Measurements from ENCODE around the gene EXOC3.

The EXOC3 gene

DNA sequence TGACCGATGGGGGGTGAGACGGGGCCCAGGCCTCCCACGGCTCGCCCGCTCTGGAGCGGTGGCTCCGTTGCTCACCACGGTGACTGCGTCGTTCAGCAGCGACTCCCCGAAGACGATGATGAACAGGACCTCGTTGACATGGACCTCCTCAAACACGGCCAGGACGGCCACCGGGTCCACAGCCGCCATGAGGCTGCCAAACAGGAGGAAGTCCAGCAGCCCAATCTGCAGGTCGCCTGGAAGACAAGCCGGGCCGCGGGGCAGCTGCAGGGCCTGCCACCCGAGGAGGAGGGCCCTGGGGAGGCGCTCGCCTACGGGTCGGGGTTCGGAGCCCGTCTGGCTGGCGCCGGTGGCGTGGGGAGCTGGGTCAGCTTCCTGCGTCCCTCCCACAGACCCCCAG is 45.3 kb downstream of the EXOC3 start:
- Histone ChIP-seq H3K27me3 (ENCODE audit: insufficient read depth, insufficient read length) (peaks cover under 1% of the 10 kb centered on the region), H3K9ac (ENCODE audit: insufficient read length, low read depth) (no peak overlapping the region), H3K36me3 (ENCODE audit: insufficient read depth, insufficient read length, low read length) (no peaks in the 10 kb centered on the region), H3K4me1 (ENCODE audit: insufficient read depth, insufficient read length) (peaks cover 4% of the 10 kb centered on the region), H3K9me3 (ENCODE audit: insufficient read depth, low read length) (no peaks in the 10 kb centered on the region), H3K4me3 (ENCODE audit: insufficient read length, low read depth) (no peak overlapping the region)
- DNase-seq (ENCODE audit: low read depth, low spot score) = no peak
- TF ChIP-seq ZNF274 (IDR thresholded peaks at IDR 0.05; ENCODE audit: low read depth, low read length) (no peak), SUZ12 (IDR thresholded peaks at IDR 0.05; ENCODE audit: extremely low read depth, insufficient read depth, insufficient read length) (no peak), YY1 (IDR thresholded peaks at IDR 0.05; ENCODE audit: insufficient read depth, insufficient read length) (no peak)

DNA sequence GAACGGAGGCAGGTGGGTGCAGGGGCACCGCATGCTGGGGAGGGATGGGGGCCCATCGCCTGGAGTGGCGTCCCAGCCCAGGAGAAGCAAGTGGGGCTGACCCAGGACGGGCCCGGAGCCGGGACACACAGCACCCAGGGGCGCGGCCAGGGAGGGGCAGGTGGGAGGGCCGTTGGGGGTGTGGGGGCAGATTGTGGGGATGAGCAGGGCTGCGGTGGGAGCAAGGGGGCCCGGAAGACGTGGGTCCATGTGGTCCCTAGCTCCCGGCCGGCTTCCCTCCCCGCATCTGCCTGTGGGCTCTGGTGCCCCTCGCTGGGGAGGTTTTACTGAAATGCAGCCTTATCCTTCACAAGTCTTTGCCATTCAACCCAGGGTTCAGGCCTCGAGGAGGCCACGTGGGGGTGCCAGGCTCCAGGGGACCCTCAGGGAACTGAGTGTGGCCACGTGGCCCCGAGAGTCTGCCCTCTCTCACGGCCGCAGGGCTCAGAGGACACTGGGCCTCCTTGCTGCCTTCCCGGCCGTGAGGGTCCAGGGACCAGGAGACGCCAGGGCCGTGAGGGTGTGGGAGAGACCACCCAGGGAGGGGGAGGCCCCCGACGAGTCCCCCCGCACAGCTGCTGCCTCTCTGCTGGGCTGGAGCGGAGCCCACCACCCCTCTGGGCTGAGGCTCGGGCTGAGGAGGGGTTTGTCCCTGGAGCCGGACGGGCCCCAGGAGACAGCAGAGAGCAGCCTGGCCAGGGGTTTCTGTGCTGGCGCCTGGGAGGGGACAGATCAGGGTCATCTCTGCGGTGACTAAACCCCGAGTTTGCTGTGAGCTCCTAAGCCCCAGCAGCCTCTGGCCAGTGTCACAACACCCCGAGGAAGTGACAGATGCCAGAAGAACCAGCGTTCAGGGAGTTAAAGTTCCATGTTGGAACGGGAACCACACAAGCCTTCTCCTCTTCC is 46.0 kb downstream of the EXOC3 start:
- peaks cover 4% of the 10 kb centered on the region for H3K4me1 ChIP-seq (ENCODE audit: insufficient read depth, insufficient read length)
- TF ChIP-seq YY1 (IDR thresholded peaks at IDR 0.05; ENCODE audit: insufficient read depth, insufficient read length) = no peak
- TF ChIP-seq SUZ12 (IDR thresholded peaks at IDR 0.05; ENCODE audit: extremely low read depth, insufficient read depth, insufficient read length) = no peak
- TF ChIP-seq ZNF274 (IDR thresholded peaks at IDR 0.05; ENCODE audit: low read depth, low read length) = no peak
- no peak overlapping the region for H3K4me3 ChIP-seq (ENCODE audit: insufficient read length, low read depth)
- H3K9me3 ChIP-seq (ENCODE audit: insufficient read depth, low read length) = no peaks in the 10 kb centered on the region
- DNase-seq (ENCODE audit: low read depth, low spot score) = no peak
- no peak overlapping the region for H3K9ac ChIP-seq (ENCODE audit: insufficient read length, low read depth)
- H3K36me3 ChIP-seq (ENCODE audit: insufficient read depth, insufficient read length, low read length) = no peaks in the 10 kb centered on the region
- peaks cover 3% of the 10 kb centered on the region for H3K27me3 ChIP-seq (ENCODE audit: insufficient read depth, insufficient read length)

GRCh38 chr5:489689-490080 is 46.7 kb downstream of the EXOC3 start:
- TF ChIP-seq SUZ12 (IDR thresholded peaks at IDR 0.05; ENCODE audit: extremely low read depth, insufficient read depth, insufficient read length) (no peak), ZNF274 (IDR thresholded peaks at IDR 0.05; ENCODE audit: low read depth, low read length) (no peak), YY1 (IDR thresholded peaks at IDR 0.05; ENCODE audit: insufficient read depth, insufficient read length) (no peak)
- H3K4me3 ChIP-seq (ENCODE audit: insufficient read length, low read depth) = no peak overlapping the region
- peaks cover 4% of the 10 kb centered on the region for H3K4me1 ChIP-seq (ENCODE audit: insufficient read depth, insufficient read length)
- H3K9ac ChIP-seq (ENCODE audit: insufficient read length, low read depth) = no peak overlapping the region
- no peaks in the 10 kb centered on the region for H3K36me3 ChIP-seq (ENCODE audit: insufficient read depth, insufficient read length, low read length)
- no peak for DNase-seq (ENCODE audit: low read depth, low spot score)
- H3K9me3 ChIP-seq (ENCODE audit: insufficient read depth, low read length) = no peaks in the 10 kb centered on the region
- peaks cover 3% of the 10 kb centered on the region for H3K27me3 ChIP-seq (ENCODE audit: insufficient read depth, insufficient read length)

GRCh38 chr5:490116-491106 is 47.4 kb downstream of the EXOC3 start:
- H3K36me3 ChIP-seq (ENCODE audit: insufficient read depth, insufficient read length, low read length) = no peaks in the 10 kb centered on the region
- no peak for TF ChIP-seq SUZ12 (IDR thresholded peaks at IDR 0.05; ENCODE audit: extremely low read depth, insufficient read depth, insufficient read length)
- no peak for TF ChIP-seq ZNF274 (IDR thresholded peaks at IDR 0.05; ENCODE audit: low read depth, low read length)
- TF ChIP-seq YY1 (IDR thresholded peaks at IDR 0.05; ENCODE audit: insufficient read depth, insufficient read length) = no peak
- no peak for DNase-seq (ENCODE audit: low read depth, low spot score)
- peaks cover 4% of the 10 kb centered on the region for H3K4me1 ChIP-seq (ENCODE audit: insufficient read depth, insufficient read length)
- peaks cover 3% of the 10 kb centered on the region for H3K27me3 ChIP-seq (ENCODE audit: insufficient read depth, insufficient read length)
- H3K4me3 ChIP-seq (ENCODE audit: insufficient read length, low read depth) = no peak overlapping the region
- H3K9ac ChIP-seq (ENCODE audit: insufficient read length, low read depth) = no peak overlapping the region
- no peaks in the 10 kb centered on the region for H3K9me3 ChIP-seq (ENCODE audit: insufficient read depth, low read length)

DNA sequence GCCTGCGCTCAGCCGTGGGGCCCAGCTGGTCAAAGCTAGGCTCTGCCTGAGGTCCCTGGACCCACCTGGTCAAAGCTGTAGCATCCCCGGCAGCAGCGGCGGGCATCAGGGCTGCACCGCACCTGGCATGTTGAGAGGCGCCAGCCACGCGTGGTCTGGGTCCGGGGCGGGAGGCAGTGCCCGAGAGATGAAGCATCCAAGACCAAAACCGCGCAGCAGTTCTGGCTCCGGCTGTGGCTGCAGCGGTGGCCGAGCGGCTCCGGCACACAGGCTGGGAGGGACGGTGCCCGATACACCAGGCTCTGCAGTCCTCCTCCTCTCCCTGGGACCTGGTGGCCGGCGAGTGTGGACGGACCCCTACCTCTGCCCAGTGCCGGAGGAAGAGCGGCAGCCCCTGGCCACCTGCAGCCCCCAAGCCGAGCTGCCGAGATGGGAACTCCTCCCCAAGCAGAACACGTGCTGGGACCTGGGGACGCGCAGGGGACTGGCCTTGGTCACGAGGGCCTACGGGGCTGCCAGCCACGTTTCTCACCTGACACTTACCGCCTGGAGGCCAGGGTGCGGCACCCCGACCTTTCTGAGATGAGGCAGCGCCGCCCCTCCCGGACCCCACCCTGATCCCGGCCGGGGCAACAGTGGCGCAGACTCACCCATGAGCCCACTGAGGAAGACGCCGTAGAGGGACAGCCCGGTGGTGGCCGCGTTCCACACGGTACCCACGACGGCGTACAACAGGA is 48.3 kb downstream of the EXOC3 start:
- no peaks in the 10 kb centered on the region for H3K36me3 ChIP-seq (ENCODE audit: insufficient read depth, insufficient read length, low read length)
- H3K4me3 ChIP-seq (ENCODE audit: insufficient read length, low read depth) = no peak overlapping the region
- no peak overlapping the region for H3K9ac ChIP-seq (ENCODE audit: insufficient read length, low read depth)
- DNase-seq (ENCODE audit: low read depth, low spot score) = no peak
- H3K27me3 ChIP-seq (ENCODE audit: insufficient read depth, insufficient read length) = peaks cover 3% of the 10 kb centered on the region
- H3K9me3 ChIP-seq (ENCODE audit: insufficient read depth, low read length) = no peaks in the 10 kb centered on the region
- TF ChIP-seq SUZ12 (IDR thresholded peaks at IDR 0.05; ENCODE audit: extremely low read depth, insufficient read depth, insufficient read length) = no peak
- no peak for TF ChIP-seq YY1 (IDR thresholded peaks at IDR 0.05; ENCODE audit: insufficient read depth, insufficient read length)
- TF ChIP-seq ZNF274 (IDR thresholded peaks at IDR 0.05; ENCODE audit: low read depth, low read length) = no peak
- peaks cover 5% of the 10 kb centered on the region for H3K4me1 ChIP-seq (ENCODE audit: insufficient read depth, insufficient read length)

DNA sequence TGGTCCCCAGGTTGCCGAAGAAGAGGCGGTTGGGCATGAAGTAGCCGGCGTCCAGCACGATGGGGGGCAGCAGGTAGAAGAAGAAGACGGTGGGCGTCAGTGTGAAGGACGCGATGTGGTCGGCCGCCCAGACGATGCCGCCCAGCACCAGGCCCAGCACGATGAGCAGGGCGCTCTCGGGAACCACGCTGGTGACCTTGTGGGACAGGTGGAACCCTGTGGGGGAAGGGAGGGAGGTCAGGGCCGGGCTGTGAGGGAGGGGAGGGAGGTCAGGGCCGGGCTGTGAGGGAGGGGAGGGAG is 48.8 kb downstream of the EXOC3 start:
- Histone ChIP-seq H3K27me3 (ENCODE audit: insufficient read depth, insufficient read length) (peaks cover 3% of the 10 kb centered on the region), H3K9ac (ENCODE audit: insufficient read length, low read depth) (no peak overlapping the region), H3K36me3 (ENCODE audit: insufficient read depth, insufficient read length, low read length) (no peaks in the 10 kb centered on the region), H3K4me1 (ENCODE audit: insufficient read depth, insufficient read length) (peaks cover 5% of the 10 kb centered on the region), H3K4me3 (ENCODE audit: insufficient read length, low read depth) (no peak overlapping the region), H3K9me3 (ENCODE audit: insufficient read depth, low read length) (no peaks in the 10 kb centered on the region)
- no peak for TF ChIP-seq SUZ12 (IDR thresholded peaks at IDR 0.05; ENCODE audit: extremely low read depth, insufficient read depth, insufficient read length)
- no peak for DNase-seq (ENCODE audit: low read depth, low spot score)

Data from NT2/D1 (cell line).